Peyer's patch (tissue), 4 donors: Measurements from ENCODE around the gene CCR2.

Experiments
- CTCF ChIP-seq, 6 experiments: fragments of 450-650 bp in 4 of 6; fragments of 200-600 bp in 2 of 6; sonication (generic) in 1 of 6; IDR thresholded peaks; one replicate each; pipeline ENCODE4 v1.5.1; 2017 to 2019; ENCODE audit warnings: antibody characterized with exemption in 6 of 6, mild to moderate bottlenecking in 3 of 6, moderate library complexity in 1 of 6
- POLR2A ChIP-seq, 2 donors: fragments of 450-650 bp; IDR thresholded peaks; one replicate each; pipeline ENCODE4 v1.5.1; 2017; ENCODE audit warnings: antibody characterized with exemption in 2 of 2, mild to moderate bottlenecking in 2 of 2, moderate library complexity in 2 of 2

GRCh38 chr3:46383211-46383950 is 29.5 kb downstream of the CCR2 start:
- no peak for TF ChIP-seq CTCF (IDR thresholded peaks at IDR 0.05)
- no peak for TF ChIP-seq POLR2A (IDR thresholded peaks at IDR 0.05)
